HAP-1 (cell line): ENCODE measurements around the gene MID2.
"Not testable (repeated sequence)": the region's sequence is repeated elsewhere in the genome, so short reads cannot be mapped to it uniquely, and the experiment has no call there.

Experiments
- DNase-seq, 2 experiments: peaks; one replicate each; pipeline ENCODE4 v3.0.0-alpha.2; 2016 to 2020; ENCODE audit warnings: low spot score in 2 of 2
- H3K27me3 ChIP-seq: fragments of 250-450 bp; sonication (Bioruptor Pico); 2 replicates; pipeline ENCODE4 v1.5.1; 2020; ENCODE audit warnings: low read depth, mild to moderate bottlenecking, moderate library complexity
- H3K36me3 ChIP-seq: fragments of 250-450 bp; sonication (Bioruptor Pico); replicated peaks from 2 replicates; pipeline ENCODE4 v1.5.1; 2020; ENCODE audit warnings: mild to moderate bottlenecking
- H3K4me1 ChIP-seq: fragments of 250-450 bp; sonication (Bioruptor Pico); 2 replicates; pipeline ENCODE4 v1.5.1; 2020; ENCODE audit warnings: mild to moderate bottlenecking
- H3K4me3 ChIP-seq: fragments of 250-450 bp; sonication (Bioruptor Pico); 2 replicates; pipeline ENCODE4 v1.5.1; 2020; ENCODE audit warnings: mild to moderate bottlenecking, moderate library complexity
- H3K9me3 ChIP-seq: fragments of 250-450 bp; sonication (Bioruptor Pico); 2 replicates; pipeline ENCODE4 v1.5.1; 2020; ENCODE audit warnings: mild to moderate bottlenecking, moderate library complexity
- in situ Hi-C: fragments of 300-500 bp; cut with MboI; formaldehyde crosslinking; loops from 3 replicates; pipeline ENCODE4 v1.14.3; 2020; ENCODE audit warnings: low sequenced_read_pairs, inconsistent platforms, mixed read lengths

The MID2 gene, protein sequence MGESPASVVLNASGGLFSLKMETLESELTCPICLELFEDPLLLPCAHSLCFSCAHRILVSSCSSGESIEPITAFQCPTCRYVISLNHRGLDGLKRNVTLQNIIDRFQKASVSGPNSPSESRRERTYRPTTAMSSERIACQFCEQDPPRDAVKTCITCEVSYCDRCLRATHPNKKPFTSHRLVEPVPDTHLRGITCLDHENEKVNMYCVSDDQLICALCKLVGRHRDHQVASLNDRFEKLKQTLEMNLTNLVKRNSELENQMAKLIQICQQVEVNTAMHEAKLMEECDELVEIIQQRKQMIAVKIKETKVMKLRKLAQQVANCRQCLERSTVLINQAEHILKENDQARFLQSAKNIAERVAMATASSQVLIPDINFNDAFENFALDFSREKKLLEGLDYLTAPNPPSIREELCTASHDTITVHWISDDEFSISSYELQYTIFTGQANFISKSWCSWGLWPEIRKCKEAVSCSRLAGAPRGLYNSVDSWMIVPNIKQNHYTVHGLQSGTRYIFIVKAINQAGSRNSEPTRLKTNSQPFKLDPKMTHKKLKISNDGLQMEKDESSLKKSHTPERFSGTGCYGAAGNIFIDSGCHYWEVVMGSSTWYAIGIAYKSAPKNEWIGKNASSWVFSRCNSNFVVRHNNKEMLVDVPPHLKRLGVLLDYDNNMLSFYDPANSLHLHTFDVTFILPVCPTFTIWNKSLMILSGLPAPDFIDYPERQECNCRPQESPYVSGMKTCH

DNA sequence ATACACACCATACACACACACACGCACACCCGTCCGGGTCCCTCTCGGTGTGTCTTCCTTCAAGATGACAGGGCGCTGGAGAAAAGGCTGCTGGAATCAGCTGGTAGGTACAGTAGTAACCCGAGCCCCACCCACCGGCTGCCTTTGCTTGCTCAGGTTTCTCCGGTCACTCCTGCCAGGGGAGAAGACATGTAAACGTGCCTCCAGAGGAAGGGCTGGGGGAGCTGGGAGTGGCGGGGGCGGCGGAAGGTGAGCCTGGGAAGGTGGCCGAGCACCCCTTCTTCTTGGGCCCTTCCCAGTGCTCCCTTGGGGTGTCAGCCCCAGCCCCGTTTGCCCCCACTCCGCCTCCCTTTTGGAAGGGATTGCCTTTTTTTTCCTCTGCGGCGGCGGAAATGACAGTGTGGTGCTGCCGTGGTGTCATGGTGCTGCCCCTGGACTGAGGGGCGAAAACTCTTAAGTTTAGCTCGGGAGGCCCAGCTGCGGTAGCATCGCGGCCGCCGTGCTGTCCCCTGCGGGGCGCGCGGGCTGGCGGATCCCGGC, at the start of gene MID2:
TSS of gene MID2 (plus strand) at position 169 of the 540 bp plus-strand sequence. CDS start 561 bp downstream, outside the sequence.
- Histone ChIP-seq H3K4me1 (peaks cover 5% of the 10 kb centered on the region), H3K4me3 (peak within 1 kb of the TSS; percentile 36), H3K36me3 (no peaks in the 10 kb centered on the region), H3K27me3 (peaks cover 5% of the 10 kb centered on the region), H3K9me3 (no peaks in the 10 kb centered on the region)
- peak; percentile 48 to 81 for DNase-seq
- in situ Hi-C loops, result no loop called here

DNA sequence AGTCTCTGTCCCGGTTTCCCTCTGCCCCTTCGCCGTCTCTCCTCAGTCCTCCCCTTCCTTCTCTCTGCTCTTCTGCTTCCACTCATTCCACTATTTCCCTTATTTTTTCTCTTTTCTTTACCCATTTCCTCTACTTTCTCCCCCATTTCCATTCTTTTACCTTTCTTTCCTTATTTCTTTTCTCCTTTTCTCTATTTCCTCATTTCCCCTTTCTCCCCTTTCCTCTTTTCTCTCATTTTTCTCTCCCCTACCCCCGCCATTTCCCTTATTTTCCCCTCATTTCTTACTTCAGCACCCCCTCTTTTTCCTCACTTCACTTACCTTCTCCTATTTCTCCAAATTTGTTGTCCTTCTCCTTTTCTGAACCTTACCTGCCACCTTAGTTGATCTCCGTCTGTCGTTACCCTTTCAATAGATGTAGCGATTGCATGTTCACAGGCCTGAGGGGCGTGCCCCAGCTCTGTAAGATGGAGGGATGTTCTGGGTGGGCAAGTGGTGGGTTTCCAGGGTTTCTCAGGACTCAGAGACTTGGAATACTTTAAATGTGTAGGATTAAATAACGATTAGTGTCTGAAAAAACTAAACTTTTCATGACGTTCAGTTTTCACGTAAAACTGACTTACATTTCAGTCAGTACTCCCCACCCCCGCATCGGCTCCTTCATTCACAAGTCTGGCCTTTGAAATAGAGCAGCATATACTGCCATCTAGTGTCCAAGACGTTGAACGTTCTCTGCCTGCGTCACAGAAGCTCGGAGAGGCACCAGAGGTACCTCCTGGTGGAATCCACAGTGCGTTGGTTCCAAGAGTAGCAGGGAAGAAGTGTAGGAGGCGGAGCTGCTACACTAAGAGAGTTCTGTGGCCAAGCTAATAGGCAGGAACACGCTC, 48.8 kb upstream of the MID2 start:
- H3K9me3 ChIP-seq, result no peaks in the 10 kb centered on the region
- H3K4me3 ChIP-seq, result peak overlapping the region; percentile 36
- H3K27me3 ChIP-seq, result no peaks in the 10 kb centered on the region
- in situ Hi-C loops, result loop anchor here (5.0 to 25.0 kb wide), 3 partner anchors 115 to 790 kb away; no protein-coding TSS in a partner anchor
- H3K36me3 ChIP-seq, result no peaks in the 10 kb centered on the region
- H3K4me1 ChIP-seq, result peaks cover 16% of the 10 kb centered on the region
- peak; percentile 88 to 90 for DNase-seq

DNA sequence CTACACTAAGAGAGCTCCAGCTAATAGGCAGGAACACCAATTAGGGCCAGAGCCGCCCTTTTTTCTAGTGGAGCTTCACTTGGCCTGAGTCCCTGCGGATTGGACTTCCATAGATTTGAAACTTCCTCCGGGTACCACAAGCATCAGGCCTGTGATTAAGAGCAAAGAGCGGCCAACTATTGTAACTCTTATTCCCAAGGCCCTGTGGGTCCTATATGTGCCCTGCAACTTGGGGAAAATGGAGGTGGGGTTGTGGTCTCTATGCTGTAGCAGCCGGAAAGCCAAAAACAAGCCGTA, 48.2 kb upstream of the MID2 start, which contains the start of gene NCBP2L:
TSS of gene NCBP2L (plus strand) at position 198 of the 297 bp plus-strand sequence. CDS start 16,488 bp downstream, outside the sequence.
- in situ Hi-C loops, result loop anchor here (5.0 to 25.0 kb wide), 3 partner anchors 115 to 790 kb away; no protein-coding TSS in a partner anchor

DNA sequence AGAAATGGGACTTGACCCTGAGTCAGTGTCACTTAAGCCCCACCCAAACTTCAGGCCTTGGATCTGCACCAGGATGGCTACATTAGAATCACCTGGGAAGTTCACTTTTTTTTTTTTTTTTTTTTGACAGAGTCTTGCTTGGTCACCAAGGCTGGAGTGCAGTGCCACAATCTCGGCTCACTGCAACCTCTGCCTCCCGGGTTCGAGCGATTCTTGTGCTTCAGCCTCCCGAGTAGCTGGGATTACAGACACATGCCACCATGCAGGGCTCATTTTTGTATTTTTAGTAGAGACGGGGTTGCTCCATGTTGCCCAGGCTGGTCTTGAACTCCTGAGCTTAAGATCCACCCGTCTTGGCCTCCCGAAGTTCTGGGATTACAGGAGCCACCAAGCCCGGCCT, 45.1 kb upstream of the MID2 start:
- in situ Hi-C loops, result loop anchor here (25.0 kb wide), 2 partner anchors 243 to 793 kb away; no protein-coding TSS in a partner anchor
- H3K27me3 ChIP-seq, result peaks cover 7% of the 10 kb centered on the region
- no peak for DNase-seq
- H3K36me3 ChIP-seq, result no peaks in the 10 kb centered on the region
- no peaks in the 10 kb centered on the region for H3K9me3 ChIP-seq
- peaks cover 8% of the 10 kb centered on the region for H3K4me1 ChIP-seq
- H3K4me3 ChIP-seq, result no peak overlapping the region

More for the DNA sequence above, 48.2 kb upstream of the MID2 start, which contains the start of gene NCBP2L:
- no peak for DNase-seq
- Histone ChIP-seq H3K9me3 (no peaks in the 10 kb centered on the region), H3K36me3 (no peaks in the 10 kb centered on the region), H3K27me3 (no peaks in the 10 kb centered on the region), H3K4me1 (peaks cover 16% of the 10 kb centered on the region), H3K4me3 (peak within 1 kb of the TSS; percentile 36)

DNA sequence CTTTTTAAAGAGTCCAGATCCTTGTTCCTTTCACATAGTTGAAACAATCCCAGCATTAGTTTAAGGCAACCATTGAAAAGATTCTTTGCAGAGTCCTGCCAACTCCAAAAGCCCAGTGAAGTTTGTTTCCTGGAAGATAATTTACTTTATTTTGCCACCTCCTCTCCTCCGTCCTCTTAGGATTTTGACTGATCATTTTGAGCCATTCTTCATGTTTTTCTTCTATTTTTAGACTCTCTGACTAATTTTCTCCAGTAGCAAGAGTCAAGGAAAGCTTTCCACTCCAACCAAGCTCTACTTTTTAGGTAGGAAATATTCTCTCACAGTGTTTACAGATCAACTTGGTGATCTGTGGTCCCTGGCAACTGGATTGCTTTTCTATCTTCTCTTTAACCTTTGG, 37.8 kb upstream of the MID2 start:
- in situ Hi-C loops, result loop anchor here (25.0 kb wide), 2 partner anchors 251 to 801 kb away; no protein-coding TSS in a partner anchor
- H3K4me3 ChIP-seq, result no peak overlapping the region
- H3K27me3 ChIP-seq, result peaks cover 25% of the 10 kb centered on the region
- no peaks in the 10 kb centered on the region for H3K4me1 ChIP-seq
- no peak for DNase-seq
- no peaks in the 10 kb centered on the region for H3K36me3 ChIP-seq
- H3K9me3 ChIP-seq, result 0 out of 2 replicates have a peak, but pooled peaks cover 3% of the 10 kb centered on the region

DNA sequence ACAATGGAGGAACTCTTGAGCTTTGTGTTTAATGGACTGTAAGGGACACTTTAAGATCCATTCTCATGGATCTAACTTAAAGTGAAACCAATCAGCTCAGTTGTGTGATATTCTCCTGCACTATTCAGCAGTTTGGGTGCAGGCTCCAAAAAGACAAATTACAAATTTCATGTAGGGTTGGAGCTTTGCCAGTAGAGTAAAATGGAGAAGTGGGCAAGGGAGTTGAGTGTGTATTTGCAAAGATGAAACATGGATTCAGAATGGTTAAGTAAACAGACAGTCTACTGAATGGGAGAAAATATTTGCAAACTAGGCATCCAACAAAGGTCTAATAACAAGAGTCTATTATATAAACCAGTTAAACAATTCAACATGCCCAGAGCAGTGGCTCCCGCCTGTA, 21.2 kb upstream of the MID2 start:
- H3K4me3 ChIP-seq, result no peak overlapping the region
- peaks cover 11% of the 10 kb centered on the region; the same call in 1 of the 2 replicates for H3K27me3 ChIP-seq
- no peaks in the 10 kb centered on the region for H3K36me3 ChIP-seq
- H3K4me1 ChIP-seq, result no peaks in the 10 kb centered on the region
- DNase-seq, result no peak
- in situ Hi-C loops, result no loop called here
- H3K9me3 ChIP-seq, result no peaks in the 10 kb centered on the region

DNA sequence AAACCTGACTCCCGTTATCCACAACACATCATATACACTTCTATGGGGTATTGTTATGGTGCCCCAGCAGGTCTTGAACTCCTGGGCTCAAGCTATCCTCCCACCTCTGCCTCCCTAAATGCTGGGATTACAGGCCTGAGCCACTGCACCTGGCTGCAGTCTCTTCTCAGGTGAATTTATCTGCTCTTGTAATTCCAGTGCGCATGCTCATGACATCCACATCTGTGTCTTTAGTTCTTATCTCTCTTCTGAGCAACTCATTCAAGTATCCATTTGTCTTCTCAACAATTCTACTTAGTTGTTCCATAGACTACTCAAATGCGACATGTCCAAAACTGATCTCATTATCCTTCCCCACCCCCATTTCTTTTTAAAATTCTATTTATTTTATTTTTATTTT, 20.5 kb upstream of the MID2 start:
- H3K27me3 ChIP-seq, result peaks cover 11% of the 10 kb centered on the region; the same call in 1 of the 2 replicates
- in situ Hi-C loops, result no loop called here

DNA sequence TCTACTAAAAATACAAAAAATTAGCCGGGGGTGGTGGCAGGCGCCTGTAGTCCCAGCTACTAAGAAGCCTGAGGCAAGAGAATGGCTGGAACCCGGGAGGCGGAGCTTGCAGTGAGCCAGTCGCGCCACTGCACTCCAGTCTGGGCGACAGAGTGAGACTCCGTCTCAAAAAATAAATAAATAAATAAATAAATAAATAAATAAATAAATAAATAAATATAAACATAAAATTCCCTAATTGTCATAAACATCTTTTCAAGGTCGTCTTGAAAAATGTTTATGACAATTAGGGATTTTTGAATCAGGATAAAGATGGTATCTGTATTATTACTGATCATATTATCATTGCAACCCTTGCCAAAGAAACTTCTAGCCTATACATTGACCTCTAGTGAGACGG, 15.6 kb upstream of the MID2 start:
- H3K9me3 ChIP-seq, H3K36me3 ChIP-seq, H3K4me3 ChIP-seq, DNase-seq, H3K27me3 ChIP-seq, H3K4me1 ChIP-seq, in situ Hi-C loops: not testable (repeated sequence)

More for the DNA sequence above, 20.5 kb upstream of the MID2 start:
- Histone ChIP-seq H3K4me3 (no peak overlapping the region), H3K9me3 (no peaks in the 10 kb centered on the region), H3K36me3 (no peaks in the 10 kb centered on the region), H3K4me1 (no peaks in the 10 kb centered on the region)
- no peak for DNase-seq

DNA sequence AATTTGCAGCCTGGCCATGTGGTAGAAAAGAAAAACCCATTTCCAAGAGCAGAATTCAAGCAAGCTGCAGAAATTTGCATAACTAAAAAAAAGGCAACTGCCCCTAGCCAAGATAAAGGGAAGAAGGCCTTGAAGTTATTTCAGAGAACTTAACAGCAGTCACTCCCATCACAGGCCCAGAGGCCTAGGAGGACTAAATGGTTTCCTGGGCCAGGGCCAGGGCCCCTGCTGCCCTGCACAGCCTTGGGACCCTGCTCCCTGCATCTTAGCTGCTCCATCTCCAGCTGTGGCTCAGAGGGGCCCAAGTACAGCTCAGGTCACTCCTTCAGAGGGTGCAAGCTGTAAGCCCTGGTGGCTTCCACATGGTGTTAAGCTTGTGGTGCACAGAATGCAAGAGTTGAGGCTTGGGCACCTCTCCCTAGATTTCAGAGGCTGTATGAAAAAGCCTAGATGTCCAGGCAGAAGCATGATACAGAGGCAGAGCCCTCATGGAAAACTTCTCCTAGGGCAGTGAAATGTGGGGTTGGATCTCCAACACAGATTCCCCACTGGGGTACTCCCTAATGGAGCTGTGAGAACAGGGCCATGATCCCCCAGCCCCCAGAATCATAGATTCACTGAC, 6.7 kb upstream of the MID2 start:
- in situ Hi-C loops, result no loop called here
- no peak overlapping the region for H3K4me3 ChIP-seq

DNA sequence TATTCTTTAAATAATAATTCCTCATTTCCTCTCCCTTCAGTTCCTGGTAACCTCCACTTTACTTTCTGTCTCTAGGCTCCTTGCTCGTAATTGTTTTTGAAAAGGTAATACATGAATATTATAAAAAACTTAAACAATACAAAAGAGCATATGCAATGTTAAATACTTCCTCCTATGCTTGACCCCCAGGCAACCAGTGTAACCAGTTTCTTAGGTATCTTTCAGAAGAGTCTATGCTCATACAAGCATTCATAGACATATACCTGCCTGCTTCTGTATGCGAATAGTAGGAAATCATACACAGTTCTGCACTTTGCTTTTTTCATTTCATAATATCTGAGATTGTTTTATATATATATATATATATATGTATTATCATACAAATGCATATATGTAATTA, 2.6 kb upstream of the MID2 start:
- peaks cover 5% of the 10 kb centered on the region for H3K4me1 ChIP-seq
- no peak for DNase-seq
- no peaks in the 10 kb centered on the region for H3K36me3 ChIP-seq
- in situ Hi-C loops, result no loop called here
- H3K4me3 ChIP-seq, result no peak overlapping the region
- H3K9me3 ChIP-seq, result peaks cover 7% of the 10 kb centered on the region; the same call in 1 of the 2 replicates
- H3K27me3 ChIP-seq, result peaks cover 5% of the 10 kb centered on the region

More for the DNA sequence above, 6.7 kb upstream of the MID2 start:
- Histone ChIP-seq H3K27me3 (peaks cover 3% of the 10 kb centered on the region), H3K36me3 (no peaks in the 10 kb centered on the region), H3K9me3 (peaks cover 9% of the 10 kb centered on the region; the same call in 1 of the 2 replicates), H3K4me1 (no peaks in the 10 kb centered on the region)
- DNase-seq, result no peak

DNA sequence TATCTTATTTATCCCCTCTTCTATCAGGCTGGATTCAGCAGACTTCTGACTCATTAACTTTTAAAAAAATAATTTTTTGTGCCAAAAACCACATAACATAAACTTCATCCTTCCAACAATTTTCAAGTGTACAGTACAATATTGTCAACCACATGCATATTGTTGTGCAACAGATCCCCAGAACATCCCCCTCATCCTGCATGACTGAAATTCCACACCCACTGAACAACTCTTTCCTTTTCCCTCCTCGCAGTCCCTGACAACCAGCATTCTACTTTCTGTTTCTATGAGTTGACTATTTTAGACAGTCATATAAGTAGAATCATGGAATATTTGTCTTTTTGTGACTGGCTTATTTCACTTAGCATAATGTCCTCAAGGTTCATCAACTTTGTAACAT, 2.2 kb upstream of the MID2 start:
- Histone ChIP-seq H3K9me3 (peaks cover 6% of the 10 kb centered on the region; the same call in 1 of the 2 replicates), H3K27me3 (peaks cover 5% of the 10 kb centered on the region), H3K4me1 (peaks cover 5% of the 10 kb centered on the region), H3K4me3 (no peak overlapping the region), H3K36me3 (no peaks in the 10 kb centered on the region)
- in situ Hi-C loops, result no loop called here
- no peak for DNase-seq

DNA sequence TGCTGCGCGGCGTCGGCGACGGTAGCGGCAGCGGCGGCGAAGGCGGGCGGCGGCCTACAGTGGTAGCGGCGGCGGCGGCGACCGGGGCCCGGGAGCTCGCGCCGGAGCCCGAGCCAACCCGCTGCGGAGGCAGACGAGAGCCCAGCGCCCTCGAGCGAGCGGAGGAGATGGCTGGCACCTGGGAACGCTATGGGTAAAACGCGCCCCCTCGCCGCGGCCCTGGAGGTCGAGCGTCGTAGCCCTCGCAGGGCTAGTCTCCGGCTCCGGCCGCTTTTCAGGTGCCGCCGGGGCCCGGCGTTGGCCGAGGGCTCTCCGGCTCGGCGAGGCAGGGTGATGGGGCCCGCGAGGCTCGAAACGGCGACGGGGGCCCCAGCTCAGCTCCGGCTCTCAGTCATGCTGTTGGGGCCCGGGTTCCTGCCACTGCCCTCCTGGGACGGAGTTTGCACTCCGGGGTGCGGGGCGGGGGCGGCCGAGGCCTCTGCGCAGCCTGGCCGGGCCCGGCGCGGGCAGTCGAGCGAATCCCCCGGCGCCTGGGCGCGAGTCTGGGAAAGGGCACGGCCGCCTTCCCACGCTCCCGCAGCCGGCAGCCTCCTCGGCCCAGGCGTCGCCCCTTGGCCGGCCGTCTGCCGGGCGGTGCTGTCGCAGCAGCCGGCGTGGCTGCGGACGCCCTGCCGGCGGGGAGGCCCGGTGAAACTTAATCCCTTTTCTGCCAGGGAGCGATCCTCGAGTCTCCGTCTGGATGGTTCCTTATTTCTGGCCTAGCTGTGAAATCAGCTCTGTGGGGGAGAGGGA, 768 bp downstream of the MID2 start:
- H3K4me3 ChIP-seq, result peak overlapping the region; percentile 36
- DNase-seq, result peak; percentile 53 to 60
- H3K27me3 ChIP-seq, result peaks cover 5% of the 10 kb centered on the region
- H3K36me3 ChIP-seq, result no peaks in the 10 kb centered on the region
- in situ Hi-C loops, result no loop called here
- H3K9me3 ChIP-seq, result no peaks in the 10 kb centered on the region
- peaks cover 5% of the 10 kb centered on the region for H3K4me1 ChIP-seq
